H1 (cell line): ENCODE measurements around the gene SCP2. TPM values are rescaled to one million over a fixed set of nuclear protein-coding genes. Genes with fewer than 3 reads are reported as not detected.

Experiments
- CTCF ChIA-PET: fragments of 300-600 bp; sonication (Branson Sonifier 250); formaldehyde crosslinking; loops from one replicate; lab custom pipeline; 2021; ENCODE audit not compliant: partially characterized antibody; lab: Charles Lee
- POLR2A ChIA-PET: fragments of 300-600 bp; sonication (Branson Sonifier 250); formaldehyde crosslinking; loops from one replicate; lab custom pipeline; 2021; ENCODE audit warnings: inconsistent platforms; ENCODE audit not compliant: partially characterized antibody; lab: Charles Lee
- DNase-seq, 2 experiments: peaks; one replicate each; pipeline versions ENCODE4 v3.0.0 to v3.0.0-alpha.2; 2010 to 2022; ENCODE audit warnings: low spot score in 2 of 2, low read depth in 1 of 2, mixed read lengths in 1 of 2
- FAIRE-seq: peaks from 2 replicates; lab custom pipeline; 2011; peaks lifted over from hg19 to GRCh38; lab: Jason Lieb, UNC
- H2AFZ ChIP-seq: 2 replicates; pipeline ENCODE4 v1.8.1; 2012; ENCODE audit warnings: low read length, inconsistent platforms
- H2AK5ac ChIP-seq: 2 replicates; pipeline ENCODE4 v1.6.1; 2013; ENCODE audit warnings: low read depth, low read length
- H2BK120ac ChIP-seq: replicated peaks from 2 replicates; pipeline ENCODE3; 2013; ENCODE audit warnings: low read depth, low read length, inconsistent platforms
- H2BK12ac ChIP-seq: 2 replicates; pipeline ENCODE4 v1.6.1; 2013; ENCODE audit warnings: low read depth, low read length
- H2BK15ac ChIP-seq: 2 replicates; pipeline ENCODE4 v1.6.1; 2013; ENCODE audit warnings: low read length
- H2BK20ac ChIP-seq: 2 replicates; pipeline ENCODE4 v1.6.1; 2013; ENCODE audit warnings: low read length
- H2BK5ac ChIP-seq: 2 replicates; pipeline ENCODE4 v1.6.1; 2013; ENCODE audit warnings: low read depth, low read length
- H3K14ac ChIP-seq: 2 replicates; pipeline ENCODE4 v1.6.1; 2013; ENCODE audit warnings: inconsistent platforms; ENCODE audit not compliant: insufficient read length
- H3K18ac ChIP-seq: 2 replicates; pipeline ENCODE4 v1.6.1; 2013; ENCODE audit warnings: low read length; ENCODE audit errors: extremely low read depth
- H3K23ac ChIP-seq: 2 replicates; pipeline ENCODE4 v1.6.1; 2013; ENCODE audit warnings: inconsistent platforms; ENCODE audit not compliant: insufficient read length
- H3K23me2 ChIP-seq: 2 replicates; pipeline ENCODE4 v1.6.1; 2013; ENCODE audit warnings: low read depth, low read length
- H3K27ac ChIP-seq: 2 replicates; pipeline ENCODE4 v1.6.1; 2011; ENCODE audit warnings: low read depth, low read length, inconsistent platforms
- H3K27me3 ChIP-seq, 4 experiments: replicated peaks in 1 of 4; 1 replicate in 1 of 4; 2 replicates in 3 of 4; pipeline versions ENCODE4 v1.6.1 to v1.8.1; 2011 to 2013; ENCODE audit warnings: low read length in 3 of 4, mild to moderate bottlenecking in 3 of 4, inconsistent platforms in 2 of 4, mixed read lengths in 2 of 4, moderate library complexity in 1 of 4; ENCODE audit not compliant: control insufficient read depth in 3 of 4, insufficient read depth in 3 of 4; ENCODE audit errors: extremely low read depth in 1 of 4
- H3K36me3 ChIP-seq, 4 experiments: 2 replicates each; pipeline versions ENCODE4 v1.6.1 to v1.8.1; 2011 to 2013; ENCODE audit warnings: mild to moderate bottlenecking in 4 of 4, low read length in 3 of 4, moderate library complexity in 2 of 4, control low read depth in 1 of 4, inconsistent platforms in 1 of 4; ENCODE audit not compliant: insufficient read depth in 4 of 4, control insufficient read depth in 2 of 4
- H3K4ac ChIP-seq: replicated peaks from 2 replicates; pipeline ENCODE3; 2013; ENCODE audit warnings: low read length, low read depth, mixed read lengths, inconsistent platforms; ENCODE audit not compliant: insufficient read length
- H3K4me1 ChIP-seq, 4 experiments: replicated peaks in 1 of 4; 1 replicate in 1 of 4; 2 replicates in 3 of 4; pipeline versions ENCODE4 v1.6.1 to v1.8.1; 2011 to 2013; ENCODE audit warnings: low read length in 3 of 4, inconsistent platforms in 2 of 4, mixed read lengths in 1 of 4; ENCODE audit not compliant: insufficient read depth in 4 of 4, control insufficient read depth in 3 of 4
- H3K4me2 ChIP-seq, 2 experiments: 2 replicates each; pipeline versions ENCODE4 v1.6.1 to v1.8.1; 2011 to 2013; ENCODE audit warnings: low read depth in 2 of 2, low read length in 2 of 2, control low read depth in 1 of 2, inconsistent platforms in 1 of 2, mild to moderate bottlenecking in 1 of 2; ENCODE audit not compliant: insufficient read depth in 1 of 2
- H3K4me3 ChIP-seq, 4 experiments: fragments of 200-600, 300-600 bp in 1 of 4; sonication (generic), shearing (Covaris generic), sonication (Bioruptor Twin) in 1 of 4; 2 replicates each; pipeline versions ENCODE4 v1.5.1 to v1.8.1; 2011 to 2016; ENCODE audit warnings: low read length in 4 of 4, low read depth in 3 of 4, control low read depth in 2 of 4, inconsistent platforms in 2 of 4, mild to moderate bottlenecking in 2 of 4, mixed read lengths in 1 of 4, moderate library complexity in 1 of 4; ENCODE audit not compliant: insufficient read depth in 2 of 4; ENCODE audit errors: extremely low read depth in 1 of 4
- H3K56ac ChIP-seq: replicated peaks from 2 replicates; pipeline ENCODE3; 2013; ENCODE audit warnings: low read depth, mild to moderate bottlenecking, mixed read lengths, low read length, inconsistent platforms; ENCODE audit not compliant: insufficient read length
- H3K79me1 ChIP-seq: 2 replicates; pipeline ENCODE4 v1.6.1; 2013; ENCODE audit warnings: low read depth, low read length, control low read depth
- H3K79me2 ChIP-seq, 2 experiments: 2 replicates each; pipeline versions ENCODE4 v1.6.1 to v1.8.1; 2012 to 2013; ENCODE audit warnings: low read length in 2 of 2, mild to moderate bottlenecking in 2 of 2, inconsistent platforms in 1 of 2; ENCODE audit not compliant: insufficient read depth in 2 of 2, control insufficient read depth in 1 of 2
- H3K9ac ChIP-seq, 4 experiments: replicated peaks in 1 of 4; 1 replicate in 1 of 4; 2 replicates in 3 of 4; pipeline versions ENCODE4 v1.6.1 to v1.8.1; 2011 to 2013; ENCODE audit warnings: low read depth in 3 of 4, low read length in 3 of 4, control low read depth in 2 of 4, mild to moderate bottlenecking in 2 of 4, moderate library complexity in 2 of 4, inconsistent platforms in 1 of 4; ENCODE audit errors: extremely low read depth in 1 of 4
- H3K9me3 ChIP-seq, 2 experiments: 2 replicates each; pipeline versions ENCODE4 v1.6.1 to v1.8.1; 2012 to 2013; ENCODE audit warnings: mild to moderate bottlenecking in 2 of 2, moderate library complexity in 2 of 2, control low read depth in 1 of 2, inconsistent platforms in 1 of 2, low read depth in 1 of 2, low read length in 1 of 2, mixed read lengths in 1 of 2; ENCODE audit not compliant: insufficient read depth in 2 of 2
- H4K20me1 ChIP-seq, 2 experiments: replicated peaks in 1 of 2; 2 replicates each; pipeline versions ENCODE3 to v1.8.1; 2011 to 2013; ENCODE audit warnings: inconsistent platforms in 2 of 2, low read length in 2 of 2, mild to moderate bottlenecking in 1 of 2; ENCODE audit not compliant: insufficient read depth in 2 of 2, control insufficient read depth in 1 of 2
- H4K5ac ChIP-seq: 2 replicates; pipeline ENCODE4 v1.6.1; 2013; ENCODE audit warnings: low read length, low read depth, mixed read lengths, inconsistent platforms; ENCODE audit not compliant: insufficient read length
- H4K8ac ChIP-seq: 2 replicates; pipeline ENCODE4 v1.8.0; 2013; ENCODE audit warnings: mild to moderate bottlenecking, moderate library complexity, low read length, inconsistent platforms; ENCODE audit not compliant: insufficient read depth; ENCODE audit errors: extremely low read depth
- H4K91ac ChIP-seq: replicated peaks from 2 replicates; pipeline ENCODE3; 2013; ENCODE audit warnings: low read length, mixed read lengths, inconsistent platforms; ENCODE audit not compliant: insufficient read length
- CHD1 ChIP-seq: IDR thresholded peaks from 2 replicates; pipeline ENCODE4 v1.6.1; 2012; ENCODE audit warnings: low read depth, low read length, improper control_type of control experiment
- CTBP2 ChIP-seq: IDR thresholded peaks from 2 replicates; pipeline ENCODE4 v1.7.0; 2011; ENCODE audit warnings: borderline replicate concordance, mild to moderate bottlenecking, moderate library complexity, mixed read lengths, low read length; ENCODE audit not compliant: insufficient read depth, insufficient read length
- EZH2 ChIP-seq: fragments of 200-600 bp; sonication (generic); IDR thresholded peaks from 2 replicates; pipeline ENCODE4 v1.7.1; 2012; ENCODE audit warnings: low read depth, mild to moderate bottlenecking, moderate library complexity, low read length, inconsistent platforms; ENCODE audit not compliant: severe bottlenecking
- KDM5A ChIP-seq: fragments of 200-600 bp; IDR thresholded peaks from 2 replicates; pipeline ENCODE4 v1.7.1; 2012; ENCODE audit warnings: mild to moderate bottlenecking, low read length, inconsistent platforms, mixed read lengths
- NRF1 ChIP-seq: IDR thresholded peaks from 2 replicates; pipeline ENCODE4 v1.6.1; 2011; ENCODE audit warnings: mild to moderate bottlenecking, low read depth, low read length, improper control_type of control experiment
- POU5F1 ChIP-seq: IDR thresholded peaks from 2 replicates; pipeline ENCODE4 v1.6.1; 2011; ENCODE audit warnings: low read depth, mild to moderate bottlenecking, low read length, moderate library complexity
- SIRT6 ChIP-seq: IDR thresholded peaks from one replicate; pipeline ENCODE4 v1.7.1; 2012; ENCODE audit warnings: low read length, inconsistent platforms
- SP1 ChIP-seq: IDR thresholded peaks from 2 replicates; pipeline ENCODE4 v1.6.1; 2011; ENCODE audit warnings: low read depth, low read length
- TAF1 ChIP-seq: IDR thresholded peaks from 2 replicates; pipeline ENCODE4 v1.6.1; 2011; ENCODE audit warnings: mild to moderate bottlenecking, low read depth, low read length
- TCF12 ChIP-seq: IDR thresholded peaks from 2 replicates; pipeline ENCODE4 v1.6.1; 2011; ENCODE audit warnings: low read depth, mild to moderate bottlenecking, low read length
- WGBS, 2 experiments: shearing (Covaris generic) in 1 of 2; methylation state at CpG; one replicate each; pipeline versions ENCODE4 v1.1.6 to v1.1.7; 2013 to 2015; ENCODE audit warnings: low lambda C conversion rate in 2 of 2, mixed read lengths in 2 of 2, inconsistent platforms in 1 of 2, low coverage in 1 of 2, missing lambda C conversion rate in 1 of 2; ENCODE audit not compliant: insufficient replicate concordance in 2 of 2, insufficient coverage in 1 of 2, insufficient read length in 1 of 2; ENCODE audit errors: extremely low coverage in 1 of 2, missing lambda C conversion rate in 1 of 2; 5-methylcytosine and 5-hydroxymethylcytosine counted together
- polyA plus RNA-seq, 7 experiments: library from polyadenylated mRNA; depleted of rRNA in 3 of 7; stranded (reverse) in 5 of 7; unstranded in 2 of 7; fragments of >200 nt in 5 of 7; fragments of 200-250 nt in 2 of 7; gene quantifications; 1 replicate in 5 of 7; 2 replicates in 1 of 7; 4 replicates in 1 of 7; pipeline versions ENCODE4 v1.2.1 to v1.2.3, GENCODE V29; 2011 to 2013; ENCODE audit warnings: missing spikeins in 2 of 7, mixed read lengths in 2 of 7
- total RNA-seq: library from RNA; stranded (reverse); fragmentation: NEBNext Ultra II Directional; extraction: Animal tissue kit (Norgen Biotek cat#: 25700); gene quantifications from 2 replicates; pipeline ENCODE4 v1.2.1, GENCODE V29; 2021

Gene SCP2
- total and polyA plus RNA-seq, 2 of the 8 experiments (the other 6 are each of a cell fraction or from before 2014, with no cell fraction given), result 20.9 to 54.3 TPM

- H3K79me2 ChIP-seq, result peaks cover 0 to 4% of the 10 kb centered on the region in 2 experiments; a peak in 1 of 4 replicates
Observed at GRCh38 chr1:53011175-53011574, 84.1 kb downstream of the SCP2 start.

More at GRCh38 chr1:53011175-53011574, 84.1 kb downstream of the SCP2 start:
- Histone ChIP-seq H3K4me1 (no peaks in the 10 kb centered on the region; a peak in 1 of 7 replicates), H4K20me1 (no peaks in the 10 kb centered on the region), H4K91ac (no peak overlapping the region), H3K4ac (no peak overlapping the region), H3K27me3 (no peaks in the 10 kb centered on the region), H3K79me1 (no peaks in the 10 kb centered on the region), H2AFZ (no peak overlapping the region), H2BK12ac (no peak overlapping the region), H3K23ac (no peak overlapping the region), H3K23me2 (peaks cover 3% of the 10 kb centered on the region; the same call in 1 of the 2 replicates), H3K4me3 (no peak overlapping the region), H4K5ac (no peak overlapping the region), H3K36me3 (no peaks in the 10 kb centered on the region), H3K9me3 (no peaks in the 10 kb centered on the region), H2BK120ac (no peak overlapping the region), H2AK5ac (no peak overlapping the region), H3K14ac (no peak overlapping the region), H3K9ac (no peak overlapping the region), H2BK20ac (no peak overlapping the region), H3K4me2 (no peak overlapping the region), H3K18ac (no peak overlapping the region), H2BK15ac (no peak overlapping the region), H2BK5ac (no peak overlapping the region), H3K27ac (no peak overlapping the region), H3K56ac (no peak overlapping the region), H4K8ac (no peak overlapping the region)
- ChIA-PET POLR2A (interaction anchor here (0.7 kb wide), 1 partner anchor 922 kb away, joined by 3 read pairs; no protein-coding TSS in a partner anchor), CTCF (interaction anchor here (0.6 kb wide), 1 partner anchor 325 kb away, joined by 3 read pairs; no protein-coding TSS in a partner anchor)
- FAIRE-seq, result no peak
- DNase-seq, result no peak
- 80% methylated on average over 4 of the region's 4 CpGs; no CpG with 5 or more reads in 1 of the 2 experiments for WGBS, 2 experiments
- TF ChIP-seq NRF1, result no peak
- no peak for TF ChIP-seq CTBP2
- no peak for TF ChIP-seq SP1
- no peak for TF ChIP-seq CHD1
- TF ChIP-seq TCF12, result no peak
- no peak for TF ChIP-seq EZH2
- TF ChIP-seq KDM5A, result no peak
- TF ChIP-seq SIRT6, result no peak
- no peak for TF ChIP-seq POU5F1
- no peak for TF ChIP-seq TAF1
